Dedifferentiated amniotic fluid mesenchymal stem cell (primary cell): Measurements from ENCODE around the gene ANKFN1.
"Not testable (repeated sequence)": the region's sequence is repeated elsewhere in the genome, so short reads cannot be mapped to it uniquely, and the experiment has no call there.

ENCODE experiments used
- DNase-seq: peaks from one replicate; pipeline ENCODE4 v3.0.0-alpha.2; 2016; ENCODE audit errors: extremely low spot score

ANKFN1 gene

DNA sequence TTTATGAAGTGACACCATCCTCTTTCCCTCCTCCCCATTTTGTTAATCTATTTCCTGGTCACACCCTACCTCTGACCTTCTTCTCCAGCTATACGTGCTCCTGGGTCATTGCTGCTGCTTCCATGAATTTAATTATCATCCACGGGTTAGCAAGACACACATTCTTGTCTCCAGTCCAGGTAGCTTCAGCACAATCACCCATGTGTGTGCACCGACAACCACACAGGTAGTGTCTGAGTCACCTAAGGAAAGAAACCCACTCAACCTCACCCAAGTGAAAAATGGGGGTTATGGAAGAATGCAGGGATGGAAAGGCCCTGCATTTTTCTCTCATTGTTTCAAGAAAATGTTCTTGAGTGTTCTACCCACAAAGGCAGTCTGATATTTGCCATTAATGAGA, 135.5 kb downstream of the ANKFN1 start:
- not testable (repeated sequence) for DNase-seq

DNA sequence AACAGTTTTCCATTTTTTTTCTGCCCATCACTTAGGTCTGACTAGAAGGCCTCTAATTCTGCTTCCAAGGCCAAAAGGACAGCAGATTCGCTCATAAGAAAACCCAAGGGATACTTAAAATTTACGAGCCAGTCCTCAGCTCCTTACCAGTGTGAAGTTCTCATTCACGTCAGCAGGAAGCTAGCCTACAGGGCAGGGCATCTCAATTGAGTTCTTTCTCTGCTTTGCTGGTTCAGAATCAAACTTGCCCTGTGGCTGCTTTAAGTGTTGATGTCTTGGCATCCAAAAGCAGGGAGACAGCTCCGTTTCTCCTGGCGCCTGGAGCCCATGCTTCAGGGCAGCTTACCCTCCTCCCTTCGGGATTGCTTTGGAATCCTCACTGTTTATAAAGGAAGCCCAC, 136.0 kb downstream of the ANKFN1 start:
- DNase-seq = no peak

DNA sequence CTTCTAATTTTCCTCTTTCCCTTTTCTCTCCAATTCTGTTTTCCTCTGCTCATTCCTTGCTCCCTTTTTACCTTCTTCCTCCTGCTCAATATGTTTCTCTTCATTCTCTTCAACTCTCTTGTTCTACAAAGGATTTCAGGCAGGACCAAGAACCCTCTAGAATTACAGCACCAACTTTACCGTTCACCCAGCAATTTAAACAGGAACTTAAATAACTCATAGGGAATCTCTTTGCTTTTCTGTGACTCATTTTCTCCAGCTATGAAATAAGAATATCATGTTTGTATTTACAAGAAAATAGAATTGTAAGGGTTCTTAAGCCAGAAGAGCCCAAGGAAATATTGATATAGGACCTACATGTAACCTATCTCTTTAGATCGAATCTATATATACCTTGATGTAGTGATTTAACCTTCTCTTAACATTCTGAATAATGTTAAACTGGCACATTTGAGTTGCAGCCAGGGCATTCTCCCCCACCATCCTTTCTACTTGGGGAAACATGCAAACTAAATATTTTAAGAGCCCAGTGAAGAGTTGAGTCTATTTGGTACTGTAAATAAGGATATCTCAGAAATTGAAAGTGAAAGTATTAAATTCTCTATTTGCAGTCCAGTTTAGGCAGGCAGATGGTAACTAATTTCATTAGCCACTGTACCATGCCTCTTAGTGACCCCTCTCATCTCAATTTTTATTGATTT, 137.0 kb downstream of the ANKFN1 start:
- no peak for DNase-seq

DNA sequence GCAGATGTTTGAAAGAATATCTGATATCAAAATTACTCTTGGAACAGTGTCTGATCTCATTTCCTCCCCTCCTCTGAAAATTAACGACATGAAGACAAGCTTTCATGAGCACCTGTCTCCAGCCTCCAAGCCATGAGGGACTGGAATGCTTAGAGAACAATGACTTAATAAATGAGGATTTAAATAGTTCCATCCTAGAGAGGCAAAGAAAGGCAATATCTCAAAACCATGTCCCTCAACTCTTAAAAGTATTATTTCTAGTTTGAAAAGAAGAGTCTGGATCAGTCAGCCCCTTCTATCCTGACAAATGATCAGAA, 137.5 kb downstream of the ANKFN1 start:
- no peak for DNase-seq

DNA sequence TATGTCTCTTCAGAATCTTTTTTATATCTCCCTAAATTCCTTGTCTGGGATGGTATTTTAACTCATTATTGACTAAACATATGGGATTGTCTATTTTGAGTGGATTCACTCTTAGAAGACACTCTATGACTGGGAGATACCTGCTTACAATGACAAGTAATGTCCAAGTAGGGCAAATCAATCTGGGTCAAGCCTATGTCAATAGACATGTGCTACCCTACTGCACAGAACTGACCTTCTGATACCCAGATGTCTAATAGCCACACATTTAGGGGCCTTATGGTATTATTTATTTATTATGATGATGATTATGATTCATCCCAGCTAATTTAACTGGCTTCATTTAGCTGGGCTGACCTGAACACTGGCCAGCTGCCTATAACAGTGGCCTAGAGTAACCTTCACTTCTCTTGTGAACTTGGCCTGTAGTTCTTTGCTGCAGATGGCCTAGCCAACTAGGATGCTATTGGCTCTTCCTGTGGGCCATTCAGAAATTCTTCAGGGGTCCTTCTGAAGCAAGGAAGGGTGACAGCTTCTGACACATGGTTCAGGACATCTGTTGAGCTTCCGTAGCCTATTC, 138.0 kb downstream of the ANKFN1 start:
- no peak for DNase-seq

DNA sequence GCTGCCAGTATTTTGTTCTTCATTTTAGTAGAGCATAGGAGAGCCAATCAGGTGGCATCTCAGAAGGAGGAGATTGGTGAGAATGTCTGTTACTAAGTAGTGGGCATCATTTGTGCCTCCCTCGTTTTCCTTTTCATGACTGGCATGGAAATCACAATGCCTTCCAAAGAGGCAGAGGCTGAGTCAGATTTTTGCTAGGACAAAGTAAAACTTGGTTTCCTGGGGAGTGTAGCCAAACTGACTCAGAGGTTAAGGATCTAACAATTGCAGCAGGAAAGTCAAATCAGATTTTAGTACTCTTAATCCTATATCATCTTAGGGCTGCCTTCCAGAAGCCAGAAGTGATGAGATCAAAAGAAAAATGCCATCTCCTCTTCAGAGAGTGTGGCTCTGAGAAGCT, 138.7 kb downstream of the ANKFN1 start:
- peak; percentile 52 for DNase-seq

DNA sequence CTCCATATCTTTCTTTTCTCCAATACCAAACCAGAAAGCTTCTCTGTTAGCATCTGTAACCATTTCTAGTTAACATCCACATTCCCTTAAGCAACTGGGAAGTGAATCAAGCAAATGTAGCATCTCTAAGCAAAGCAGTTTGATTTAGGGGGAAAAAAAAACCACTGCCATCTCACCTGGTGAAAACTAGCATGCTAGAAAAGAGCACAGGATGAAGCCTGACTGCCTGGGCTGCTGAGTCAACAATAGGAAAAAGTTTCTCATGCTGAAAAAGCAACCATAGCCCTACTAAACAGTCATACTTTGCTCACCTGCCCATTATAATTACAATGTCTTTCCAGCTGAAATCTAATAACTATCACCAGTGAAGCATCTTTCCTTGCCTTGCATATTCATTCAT, 139.3 kb downstream of the ANKFN1 start:
- DNase-seq = no peak

DNA sequence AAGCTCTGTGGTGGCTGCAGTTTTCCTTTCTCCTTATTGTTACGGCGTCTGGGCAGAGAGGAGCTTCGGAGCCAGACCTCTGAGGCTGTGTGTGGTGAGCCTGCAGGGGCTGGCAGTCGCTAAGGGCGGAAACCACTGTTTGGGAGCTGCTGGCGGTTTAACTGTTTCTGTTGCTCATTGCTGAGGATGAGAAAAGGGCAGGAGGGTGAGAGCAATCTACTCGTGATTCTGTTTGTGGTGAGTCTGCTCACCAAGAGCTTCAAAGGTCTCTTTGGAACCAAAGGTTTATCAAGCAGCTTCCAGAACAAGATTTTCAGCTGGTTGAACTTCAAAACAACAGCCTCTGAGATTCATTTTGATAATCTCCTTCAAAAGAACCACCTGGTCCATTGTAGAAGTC, 143.9 kb downstream of the ANKFN1 start:
- DNase-seq = peak; percentile 26

DNA sequence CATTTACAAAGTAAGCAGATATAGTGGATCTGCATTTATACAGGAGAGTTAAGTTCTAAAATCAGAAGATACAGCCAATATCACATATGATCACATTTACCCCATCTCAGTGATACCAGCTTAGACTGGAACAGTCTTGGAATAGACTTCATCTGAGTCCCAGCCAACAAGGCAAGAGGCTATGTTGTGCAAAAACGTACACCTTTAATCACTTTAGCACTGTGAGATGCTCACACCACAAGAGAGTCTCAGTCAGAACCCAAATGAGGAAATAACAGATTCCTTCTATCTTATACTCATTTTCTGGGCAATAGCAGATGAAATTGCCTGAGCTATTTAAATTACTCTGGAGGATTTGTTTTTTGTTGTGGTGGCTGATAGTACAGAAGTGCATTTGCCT, 145.6 kb downstream of the ANKFN1 start:
- no peak for DNase-seq

DNA sequence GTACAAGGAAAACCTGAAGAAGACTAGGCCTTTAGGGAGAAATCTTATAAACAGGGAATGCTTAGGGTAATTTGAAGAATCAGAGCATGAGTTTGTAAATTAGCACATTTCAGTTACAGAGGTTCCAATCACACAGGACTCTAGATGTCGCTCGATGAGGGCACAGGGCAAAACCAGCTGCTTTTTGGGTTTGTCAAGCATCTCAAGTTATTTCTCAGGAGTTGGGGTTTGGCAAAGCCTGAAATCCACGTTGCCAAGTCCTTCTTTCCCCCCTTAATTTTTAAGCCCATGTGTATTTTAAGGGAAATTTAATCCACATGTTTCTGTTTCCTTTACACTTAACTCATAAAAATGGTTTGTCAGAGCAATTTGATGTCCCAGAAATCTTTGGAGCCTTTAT, 146.9 kb downstream of the ANKFN1 start:
- no peak for DNase-seq

DNA sequence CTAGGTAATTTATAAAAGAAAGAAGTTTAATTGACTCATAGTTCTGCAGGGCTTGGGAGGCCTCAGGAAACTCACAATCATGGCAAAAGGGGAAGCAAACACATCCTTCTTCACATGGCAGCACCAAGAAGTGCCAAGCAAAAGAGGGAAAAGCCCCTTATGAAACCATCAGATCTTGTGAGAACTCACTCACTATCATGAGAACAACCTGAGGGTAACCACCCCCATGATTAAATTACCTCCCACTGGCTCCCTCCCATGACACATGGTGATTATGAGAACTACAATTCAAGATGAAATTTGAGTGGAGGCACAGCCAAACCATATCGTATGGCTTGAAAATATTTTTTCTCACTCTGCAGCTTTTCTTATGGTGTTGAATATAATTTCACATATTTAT, 151.7 kb downstream of the ANKFN1 start:
- DNase-seq = no peak

DNA sequence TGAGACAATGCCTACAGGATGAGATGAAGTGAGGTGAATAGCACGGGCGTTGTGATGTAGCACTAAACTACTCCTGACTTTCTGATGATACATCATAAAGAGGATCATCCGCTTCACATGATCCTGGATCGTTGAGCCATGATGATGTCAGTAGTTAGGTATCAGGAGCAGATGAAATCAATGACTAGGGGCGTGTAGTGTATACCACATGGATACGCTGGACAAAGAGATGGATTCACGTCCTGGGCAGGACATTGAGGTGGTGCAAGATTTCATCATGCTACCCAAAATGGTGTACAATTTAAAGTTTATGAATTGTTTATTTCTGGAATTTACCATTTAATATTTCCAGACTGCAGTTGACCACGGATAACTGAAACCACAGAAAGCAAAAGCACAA, 156.6 kb downstream of the ANKFN1 start:
- DNase-seq = no peak

DNA sequence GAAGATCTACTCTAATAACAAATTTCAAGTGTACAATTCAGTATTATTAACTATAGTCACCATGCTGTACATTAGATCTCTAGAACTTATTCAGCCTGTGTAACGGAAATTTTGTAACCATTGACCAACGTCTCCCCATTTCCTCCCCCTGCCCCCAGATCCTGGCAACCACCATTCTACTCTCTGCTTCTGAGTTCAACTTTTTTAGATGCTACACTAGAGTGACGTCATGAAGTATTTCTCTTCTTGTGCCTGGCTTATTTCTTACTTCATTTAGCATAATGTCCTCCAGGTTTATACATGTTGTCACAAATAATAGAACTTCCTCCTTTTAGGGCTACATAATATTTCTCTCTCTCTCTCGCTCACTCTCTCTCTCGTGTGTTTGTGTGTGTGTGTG, 157.5 kb downstream of the ANKFN1 start:
- no peak for DNase-seq

DNA sequence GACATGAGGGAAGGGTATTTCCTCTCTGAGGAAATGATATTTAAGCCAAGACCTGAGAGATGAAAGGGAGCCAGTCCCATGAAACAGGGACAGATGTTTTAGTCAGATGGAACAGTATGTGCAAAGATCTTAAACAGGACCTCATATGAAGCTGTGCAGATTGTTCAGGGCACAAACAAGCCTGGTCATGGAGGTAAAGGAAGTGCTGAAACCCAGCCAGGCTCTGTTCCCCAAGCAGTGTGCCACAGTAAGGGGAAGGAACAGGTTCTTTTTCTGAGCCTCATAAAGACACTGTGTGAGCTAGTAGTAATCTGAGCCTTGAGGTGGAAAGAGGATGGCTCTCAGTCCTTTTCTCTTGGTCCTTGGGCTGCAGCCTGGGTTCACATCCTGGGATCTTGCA, 159.9 kb downstream of the ANKFN1 start:
- DNase-seq = no peak

DNA sequence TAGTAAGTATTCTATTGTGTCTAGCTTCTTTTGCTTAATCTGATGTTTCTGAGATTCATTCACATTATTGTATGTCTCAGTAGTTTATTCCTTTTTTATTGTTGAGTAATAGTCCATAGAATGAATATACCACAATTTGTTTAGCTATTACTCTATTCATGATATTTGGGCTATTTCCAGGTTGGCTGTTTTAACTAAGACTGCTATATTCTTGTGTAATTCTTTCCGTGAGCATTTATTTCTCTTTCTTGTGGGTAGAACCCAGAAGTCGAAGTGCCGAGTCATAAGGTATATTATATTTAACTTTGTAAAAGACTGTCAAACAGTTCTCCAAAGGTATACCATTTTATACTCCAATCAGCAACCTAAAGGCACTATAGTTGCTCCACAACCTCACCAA, 160.8 kb downstream of the ANKFN1 start:
- DNase-seq = no peak

DNA sequence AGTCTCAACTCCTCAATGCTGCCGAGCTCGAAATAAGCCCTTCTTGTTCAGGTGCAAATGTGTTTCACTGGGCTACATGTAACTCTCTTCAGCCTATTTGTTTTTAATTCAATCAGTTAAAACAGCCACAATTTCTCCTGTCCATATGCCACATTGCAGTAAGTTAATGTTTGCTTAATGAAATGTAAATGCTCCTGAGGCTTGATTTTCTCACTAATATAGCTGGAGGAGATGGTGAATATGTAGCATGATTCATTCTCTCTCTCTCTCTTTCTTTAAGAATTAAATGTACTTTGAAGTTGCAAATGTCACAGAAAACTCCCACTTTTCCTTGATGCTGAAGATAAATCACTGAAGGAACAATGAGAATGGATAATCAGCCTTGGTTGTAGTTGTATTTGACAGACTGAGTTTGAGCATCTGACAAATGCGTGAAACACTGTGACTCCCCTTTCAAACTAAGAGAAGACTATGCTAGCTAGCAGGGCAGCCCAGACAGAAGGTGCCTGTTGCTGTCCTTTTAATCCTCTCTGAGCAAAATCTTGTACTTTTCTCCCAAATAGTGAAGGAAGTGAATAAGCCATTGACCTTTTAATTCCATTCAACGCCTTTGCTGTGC, 161.8 kb downstream of the ANKFN1 start:
- DNase-seq = no peak

DNA sequence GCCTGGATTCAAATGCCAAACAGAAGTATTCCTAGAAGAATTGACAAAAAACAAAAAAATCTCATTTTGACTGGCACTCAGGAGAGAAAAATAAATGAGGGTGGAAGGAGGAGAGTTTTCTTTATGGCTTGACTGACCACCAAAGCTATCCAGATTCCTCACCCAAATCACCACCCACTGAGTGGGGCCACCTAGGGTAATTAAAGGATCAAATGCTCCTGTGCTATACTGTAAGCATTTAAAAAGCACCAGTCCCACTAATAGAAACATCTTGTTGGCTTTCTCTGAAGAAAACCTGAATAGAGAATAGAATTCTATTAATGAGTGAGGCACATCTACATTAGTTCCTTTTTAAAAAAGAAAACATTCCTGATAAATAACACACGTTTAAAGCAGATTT, 163.3 kb downstream of the ANKFN1 start:
- DNase-seq = no peak

DNA sequence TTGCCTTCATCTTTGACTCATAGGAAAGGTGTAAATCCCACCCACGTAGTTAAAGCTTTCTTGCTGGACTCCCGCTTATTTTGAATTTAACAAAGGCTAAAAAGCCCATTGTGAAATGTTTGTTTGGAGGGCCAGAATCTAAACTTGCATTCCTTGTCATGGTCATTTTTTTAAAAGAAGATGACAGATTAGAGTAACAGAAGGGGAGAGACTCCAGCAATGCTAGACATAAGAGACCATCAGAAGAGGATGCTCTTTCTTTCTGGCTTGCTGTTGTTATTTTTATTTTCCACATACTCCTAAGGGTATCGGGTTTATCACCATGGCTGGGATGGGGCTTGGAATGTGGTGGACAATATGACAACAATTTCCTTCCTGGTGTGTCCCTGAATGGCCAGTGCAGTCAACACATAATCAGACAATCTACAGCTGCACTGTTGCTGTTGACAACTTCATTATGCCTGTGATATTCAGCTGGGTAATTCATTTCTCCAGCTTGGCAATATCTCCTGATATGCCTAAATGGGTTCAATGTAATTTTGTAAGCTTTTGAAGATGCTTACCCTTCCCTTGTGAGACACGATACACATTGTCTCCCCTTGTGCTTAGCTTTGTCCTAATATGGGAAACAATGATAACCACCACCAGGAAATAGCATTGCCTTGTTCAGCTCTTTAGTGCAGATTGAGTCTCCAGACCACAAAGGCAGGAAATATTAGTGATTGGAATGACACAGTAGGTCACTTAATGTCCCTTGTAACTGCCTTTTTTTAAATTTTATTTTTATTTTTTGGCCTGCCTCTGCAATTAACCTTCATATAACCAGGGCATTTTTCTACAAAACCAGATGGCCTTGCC, 164.3 kb downstream of the ANKFN1 start:
- DNase-seq = no peak

DNA sequence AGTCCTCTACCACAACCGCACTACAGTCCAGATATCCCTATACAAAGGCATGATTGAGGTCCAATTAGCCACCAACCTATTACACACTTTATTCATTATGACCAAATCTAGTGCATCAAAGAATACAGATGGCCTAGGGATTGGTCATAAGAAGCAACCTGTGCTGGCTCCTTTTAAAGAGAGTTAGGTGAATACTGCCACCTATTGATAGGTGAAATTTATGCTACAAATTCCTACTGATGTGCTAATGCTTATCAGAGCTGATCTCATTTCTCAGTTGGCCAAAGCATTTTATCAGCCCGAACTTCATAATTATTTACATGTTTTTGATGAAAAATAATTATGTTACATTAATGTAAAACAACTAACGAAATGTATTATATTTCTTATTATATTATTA, 166.3 kb downstream of the ANKFN1 start:
- peak; percentile 66 for DNase-seq

DNA sequence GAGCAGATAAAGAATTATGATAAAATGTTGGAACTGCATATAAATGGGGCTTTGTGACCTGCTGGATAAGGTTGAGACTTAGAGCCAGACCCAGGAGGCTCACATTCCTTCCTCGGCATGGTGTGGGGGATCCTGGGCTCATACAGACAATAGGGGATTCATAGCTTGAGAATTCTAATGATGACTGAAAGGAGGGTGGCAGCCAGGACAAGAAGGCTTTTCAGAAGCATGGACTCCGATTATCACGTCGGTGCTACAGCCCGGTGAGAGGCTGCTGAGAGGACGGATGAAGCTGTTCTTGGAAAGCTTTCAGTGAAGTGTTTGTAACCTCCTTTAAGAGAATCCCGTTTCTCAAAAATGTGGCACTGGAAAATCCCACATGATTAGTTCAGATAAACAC, 167.2 kb downstream of the ANKFN1 start:
- no peak for DNase-seq

DNA sequence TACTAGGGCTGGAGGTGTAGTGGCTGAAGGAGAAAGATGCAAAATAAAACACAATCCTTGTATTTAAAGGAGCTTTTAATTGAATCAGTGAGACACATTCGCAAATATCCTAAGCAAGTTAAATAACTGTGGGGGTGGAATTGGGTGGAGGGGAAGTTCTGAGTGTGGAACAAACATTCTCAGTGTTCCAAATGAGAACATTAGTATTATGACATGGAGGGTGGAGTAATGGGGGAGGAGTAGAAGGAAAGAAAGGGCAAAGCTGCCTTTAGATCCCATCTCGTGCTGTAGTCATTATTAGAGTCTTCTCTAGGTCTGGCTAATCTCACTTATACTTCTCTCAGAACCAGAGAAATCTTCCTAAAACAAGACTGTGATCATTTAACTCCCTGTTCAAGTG, 169.7 kb downstream of the ANKFN1 start:
- no peak for DNase-seq

DNA sequence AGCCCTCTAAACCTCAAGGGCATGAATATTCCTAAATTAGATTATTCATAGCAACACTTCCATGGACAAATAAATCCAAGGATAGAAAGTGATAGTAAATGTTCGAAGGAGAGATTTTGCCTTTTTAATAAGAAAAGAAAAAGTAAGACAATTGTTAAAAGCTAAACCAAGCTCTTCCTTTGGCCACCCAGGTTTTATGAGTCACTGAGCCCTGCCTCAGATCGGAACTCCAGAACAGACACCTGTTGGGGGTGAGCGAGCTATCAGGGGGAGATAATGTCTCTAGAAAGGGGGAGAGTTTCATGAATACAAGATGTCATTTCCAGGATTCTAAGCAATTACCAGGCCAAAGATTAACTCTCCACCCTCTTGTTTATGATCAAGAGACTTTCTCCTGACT, 171.4 kb downstream of the ANKFN1 start:
- no peak for DNase-seq
